Endothelial cell (in vitro differentiated cells): ENCODE results near the gene MYRFL. TPM values are rescaled to one million over a fixed set of nuclear protein-coding genes. Genes with fewer than 3 reads are reported as not detected.

ENCODE experiments used
- DNase-seq: peaks from one replicate; pipeline ENCODE4 v3.0.0; 2021; ENCODE audit warnings: low spot score
- H3K27ac Mint-ChIP-seq: one replicate; pipeline ENCODE4 v1.8.0; 2021; ENCODE audit warnings: mixed read lengths, inconsistent platforms; ENCODE audit not compliant: unreplicated experiment
- H3K27me3 Mint-ChIP-seq: one replicate; pipeline ENCODE4 v1.8.0; 2021; ENCODE audit warnings: mild to moderate bottlenecking, moderate library complexity, mixed read lengths, inconsistent platforms; ENCODE audit not compliant: unreplicated experiment
- H3K36me3 Mint-ChIP-seq: one replicate; pipeline ENCODE4 v1.8.0; 2021; ENCODE audit warnings: mild to moderate bottlenecking, low read depth, mixed read lengths, inconsistent platforms; ENCODE audit not compliant: unreplicated experiment
- H3K4me1 Mint-ChIP-seq: one replicate; pipeline ENCODE4 v1.8.0; 2021; ENCODE audit warnings: mild to moderate bottlenecking, mixed read lengths, inconsistent platforms; ENCODE audit not compliant: unreplicated experiment
- H3K4me3 Mint-ChIP-seq: one replicate; pipeline ENCODE4 v1.8.0; 2021; ENCODE audit warnings: mild to moderate bottlenecking, mixed read lengths, inconsistent platforms; ENCODE audit not compliant: unreplicated experiment
- H3K9me3 Mint-ChIP-seq: one replicate; pipeline ENCODE4 v1.8.0; 2021; ENCODE audit warnings: mixed read lengths, inconsistent platforms; ENCODE audit not compliant: unreplicated experiment
- CTCF ChIP-seq: fragments of 200-600 bp; sonication (generic); IDR thresholded peaks from one replicate; pipeline ENCODE4 v1.5.0; 2021; ENCODE audit warnings: antibody characterized with exemption; ENCODE audit not compliant: unreplicated experiment
- total RNA-seq: library from RNA; stranded (reverse); fragmentation: NEBNext Ultra II Directional; extraction: Animal tissue kit (Norgen Biotek cat#: 25700); gene quantifications from one replicate; pipeline ENCODE4 v1.2.1, GENCODE V29; 2021; ENCODE audit not compliant: unreplicated experiment

MYRFL gene
- total RNA-seq, 1 donor from 2014 or later, result 0.69 TPM

GRCh38 chr12:69999561-69999960 lies 174.5 kb downstream of the MYRFL start:
- DNase-seq, result no peak
- Mint-ChIP-seq H3K9me3 (no peaks in the 10 kb centered on the region), H3K4me3 (no peak overlapping the region), H3K36me3 (no peaks in the 10 kb centered on the region), H3K27ac (no peak overlapping the region), H3K27me3 (no peaks in the 10 kb centered on the region), H3K4me1 (peaks cover 7% of the 10 kb centered on the region)
- TF ChIP-seq CTCF, result no peak

GRCh38 chr12:70002097-70002911 lies 177.3 kb downstream of the MYRFL start:
- Mint-ChIP-seq H3K27ac (no peak overlapping the region), H3K4me3 (no peak overlapping the region), H3K36me3 (no peaks in the 10 kb centered on the region), H3K27me3 (peaks cover 2% of the 10 kb centered on the region), H3K9me3 (no peaks in the 10 kb centered on the region), H3K4me1 (peaks cover 7% of the 10 kb centered on the region)
- no peak for TF ChIP-seq CTCF
- no peak for DNase-seq

GRCh38 chr12:70002912-70003255 lies 177.9 kb downstream of the MYRFL start:
- H3K4me1 Mint-ChIP-seq, result peaks cover 7% of the 10 kb centered on the region
- DNase-seq, result no peak
- H3K36me3 Mint-ChIP-seq, result no peaks in the 10 kb centered on the region
- no peak overlapping the region for H3K4me3 Mint-ChIP-seq
- H3K27ac Mint-ChIP-seq, result no peak overlapping the region
- TF ChIP-seq CTCF, result no peak
- H3K27me3 Mint-ChIP-seq, result peaks cover 2% of the 10 kb centered on the region
- no peaks in the 10 kb centered on the region for H3K9me3 Mint-ChIP-seq

GRCh38 chr12:70005864-70006618 lies 181.0 kb downstream of the MYRFL start:
- no peak for TF ChIP-seq CTCF
- Mint-ChIP-seq H3K4me3 (no peak overlapping the region), H3K9me3 (peaks cover 7% of the 10 kb centered on the region), H3K27me3 (peaks cover 3% of the 10 kb centered on the region), H3K36me3 (peaks cover 12% of the 10 kb centered on the region), H3K27ac (no peak overlapping the region), H3K4me1 (peaks cover 7% of the 10 kb centered on the region)
- DNase-seq, result no peak

- Mint-ChIP-seq H3K9me3 (peaks cover 7% of the 10 kb centered on the region), H3K4me3 (no peak overlapping the region), H3K27me3 (peaks cover 4% of the 10 kb centered on the region), H3K4me1 (peaks cover 7% of the 10 kb centered on the region), H3K27ac (no peak overlapping the region), H3K36me3 (peaks cover 13% of the 10 kb centered on the region)
- no peak for DNase-seq
- TF ChIP-seq CTCF, result no peak
Measured at GRCh38 chr12:70006619-70006973, 181.6 kb downstream of the MYRFL start.
